Stimulated activated CD4-positive, alpha-beta T cell treated with anti-CD3 and anti-CD28 coated beads, Interleukin-1b, Interleukin-23, amount 100 ng/mL, for 24 hours (primary cell): ENCODE results near the gene TRPM5.

Experiments
- DNase-seq, 4 experiments: peaks; one replicate each; pipeline ENCODE4 v3.0.0-alpha.2; 2020; ENCODE audit warnings: low read depth in 4 of 4, low spot score in 1 of 4

The TRPM5 gene

DNA sequence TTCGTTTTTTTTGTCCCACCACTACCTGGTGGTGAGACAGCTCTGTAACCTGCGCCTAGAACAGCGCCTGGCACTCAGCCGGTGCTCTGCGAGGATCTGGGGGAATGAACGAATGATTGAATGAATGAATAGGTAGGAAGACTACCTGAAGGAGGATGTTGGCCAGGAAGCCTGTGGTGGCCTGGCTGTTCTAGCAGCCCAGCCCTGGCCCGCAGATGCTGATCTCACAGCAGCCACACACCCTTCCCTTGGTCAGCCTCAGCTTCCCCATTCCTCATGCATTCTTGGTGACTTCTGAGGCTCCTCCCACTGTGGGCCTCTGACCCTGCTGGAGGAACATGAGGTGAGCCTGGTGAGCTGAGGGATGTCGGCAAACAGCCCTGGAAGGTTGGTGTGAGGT is 3.7 kb downstream of the TRPM5 start:
- no peak for DNase-seq

DNA sequence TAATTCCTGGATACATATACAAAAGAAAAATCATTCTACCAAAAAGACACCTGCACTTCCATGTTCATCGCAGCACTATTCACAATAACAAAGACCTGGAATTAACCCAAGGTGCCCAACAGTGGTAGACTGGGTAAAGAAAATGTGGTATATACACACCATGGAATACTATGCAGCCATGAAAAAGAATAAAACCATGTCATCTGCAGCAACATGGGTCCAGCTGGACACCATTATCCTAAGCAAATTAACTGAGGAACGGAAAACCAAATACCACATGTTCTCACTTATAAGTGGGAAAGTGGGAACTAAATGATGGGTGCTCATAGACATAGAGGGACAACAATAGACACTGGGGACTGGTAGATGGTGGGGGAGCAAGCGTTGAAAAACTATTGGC is 4.5 kb downstream of the TRPM5 start:
- DNase-seq, result no peak

- DNase-seq, result no peak
Observed at GRCh38 chr11:2437516-2437915, 6.8 kb downstream of the TRPM5 start.

DNA sequence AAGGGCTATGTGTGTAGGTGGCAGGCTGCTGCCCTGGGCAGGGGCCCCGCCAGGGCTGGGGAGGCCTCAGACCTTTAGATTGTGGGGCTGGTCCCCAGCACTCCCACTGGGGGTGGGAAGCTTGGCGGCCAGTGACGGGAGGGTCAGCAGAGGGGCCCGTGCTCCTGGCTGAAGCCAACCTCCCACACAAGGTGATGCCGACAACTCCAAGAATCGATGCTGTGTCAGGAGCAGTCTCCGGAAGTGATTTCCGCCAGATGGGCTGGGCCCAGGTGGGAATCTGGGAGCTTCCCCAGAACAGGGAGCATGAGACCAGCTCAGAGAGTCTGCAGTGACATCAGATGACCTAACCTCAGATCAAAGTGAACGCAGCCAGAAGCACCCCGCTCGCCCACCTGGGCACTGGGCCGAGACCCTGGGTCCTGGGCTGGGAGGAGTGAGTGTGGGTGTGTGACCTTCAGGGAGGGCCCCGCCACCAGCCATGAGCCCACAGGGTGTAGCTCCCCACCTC is 7.7 kb downstream of the TRPM5 start:
- DNase-seq, result no peak

DNA sequence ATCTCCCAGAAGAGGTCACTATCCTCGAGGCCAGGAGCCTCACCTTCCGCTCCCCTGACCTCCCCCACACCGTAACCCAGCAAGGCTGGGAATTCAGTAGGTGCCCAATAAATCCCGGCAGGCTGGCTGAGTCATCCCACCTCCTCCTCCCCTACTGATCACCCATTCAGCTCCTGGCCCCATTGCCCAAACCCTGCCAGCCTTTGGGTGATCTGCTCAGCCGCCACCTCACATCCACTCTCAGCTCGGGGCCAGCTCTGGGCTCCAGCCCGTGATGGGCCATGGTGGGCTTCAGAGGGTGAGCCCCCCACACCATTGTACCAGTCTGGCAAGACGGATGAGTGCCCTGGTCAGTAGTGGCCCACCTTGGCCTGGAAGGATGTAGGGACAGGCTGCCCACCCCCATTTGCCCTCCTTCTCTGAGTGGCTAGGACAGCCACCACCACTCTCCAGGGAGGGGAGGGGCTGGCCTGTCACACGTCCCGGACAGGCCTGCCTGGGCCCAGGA is 8.2 kb downstream of the TRPM5 start:
- DNase-seq, result no peak

DNA sequence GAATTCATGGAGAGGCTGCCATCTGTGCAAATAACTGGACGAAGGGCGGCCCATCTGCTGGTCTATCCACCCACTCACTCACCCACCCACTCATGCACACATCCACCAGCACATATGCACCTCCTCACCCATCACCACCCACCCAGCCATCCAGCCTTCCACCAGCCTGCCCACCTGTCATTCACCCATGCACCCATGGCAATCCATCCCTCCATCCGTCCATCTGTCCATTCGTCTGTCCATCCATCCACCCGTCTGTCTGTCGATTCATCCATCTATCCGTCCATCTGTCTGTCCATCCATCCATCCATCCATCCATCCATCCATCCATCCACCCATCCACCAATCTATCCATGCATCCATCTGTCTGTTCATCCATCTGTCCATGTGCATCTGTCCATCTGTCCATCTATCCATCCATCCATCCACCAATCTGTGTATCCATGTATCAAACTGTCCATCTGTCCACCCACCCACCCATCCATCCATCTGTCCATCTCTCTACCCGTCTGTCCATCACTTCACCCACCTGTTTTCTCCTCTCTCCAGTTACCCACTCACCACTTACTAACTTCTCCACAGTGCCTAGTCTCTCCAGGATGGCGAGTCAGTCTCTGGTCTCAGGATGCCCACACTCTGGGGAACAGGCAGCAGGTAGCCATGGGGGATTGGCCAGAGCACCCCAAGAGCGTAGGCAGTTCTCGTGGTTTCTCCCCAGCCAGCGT is 8.9 kb downstream of the TRPM5 start:
- no peak for DNase-seq

DNA sequence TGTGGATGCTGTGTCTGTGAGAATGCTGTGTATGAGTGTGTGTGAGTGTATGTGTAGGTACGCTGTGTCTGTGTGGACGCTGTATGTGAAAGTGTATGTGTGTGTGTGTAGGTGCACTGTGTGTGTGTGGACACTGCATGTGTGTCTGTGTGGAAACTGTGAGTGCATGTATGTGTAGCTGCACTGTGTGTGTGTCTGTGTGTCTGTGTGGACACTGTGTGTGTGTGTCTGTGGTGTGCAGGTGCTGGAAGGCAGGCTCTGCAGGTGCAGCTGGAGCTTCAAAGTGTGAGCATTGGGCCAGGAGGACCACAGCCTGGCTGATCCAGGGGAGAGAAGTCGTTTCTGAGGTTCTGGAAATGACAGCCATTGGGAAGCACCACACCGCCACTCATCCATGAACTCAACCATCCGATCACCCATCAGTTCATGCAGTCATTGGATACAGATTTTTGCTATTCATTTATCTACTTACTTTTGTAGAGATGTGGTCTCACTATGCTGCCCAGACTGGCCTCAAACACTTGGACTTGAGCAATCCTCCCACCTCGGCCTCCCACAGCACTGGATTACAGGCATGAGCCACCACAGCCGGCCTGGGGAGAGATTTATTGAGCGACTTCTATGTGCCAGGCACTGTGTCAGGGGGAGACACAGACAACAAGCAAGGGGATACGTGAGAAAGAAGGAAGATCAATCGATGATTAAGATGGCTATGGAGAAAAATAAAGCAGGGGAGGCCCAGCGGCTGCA is 9.6 kb downstream of the TRPM5 start:
- no peak for DNase-seq

GRCh38 chr11:2434008-2434407 is 10.3 kb downstream of the TRPM5 start:
- no peak for DNase-seq

DNA sequence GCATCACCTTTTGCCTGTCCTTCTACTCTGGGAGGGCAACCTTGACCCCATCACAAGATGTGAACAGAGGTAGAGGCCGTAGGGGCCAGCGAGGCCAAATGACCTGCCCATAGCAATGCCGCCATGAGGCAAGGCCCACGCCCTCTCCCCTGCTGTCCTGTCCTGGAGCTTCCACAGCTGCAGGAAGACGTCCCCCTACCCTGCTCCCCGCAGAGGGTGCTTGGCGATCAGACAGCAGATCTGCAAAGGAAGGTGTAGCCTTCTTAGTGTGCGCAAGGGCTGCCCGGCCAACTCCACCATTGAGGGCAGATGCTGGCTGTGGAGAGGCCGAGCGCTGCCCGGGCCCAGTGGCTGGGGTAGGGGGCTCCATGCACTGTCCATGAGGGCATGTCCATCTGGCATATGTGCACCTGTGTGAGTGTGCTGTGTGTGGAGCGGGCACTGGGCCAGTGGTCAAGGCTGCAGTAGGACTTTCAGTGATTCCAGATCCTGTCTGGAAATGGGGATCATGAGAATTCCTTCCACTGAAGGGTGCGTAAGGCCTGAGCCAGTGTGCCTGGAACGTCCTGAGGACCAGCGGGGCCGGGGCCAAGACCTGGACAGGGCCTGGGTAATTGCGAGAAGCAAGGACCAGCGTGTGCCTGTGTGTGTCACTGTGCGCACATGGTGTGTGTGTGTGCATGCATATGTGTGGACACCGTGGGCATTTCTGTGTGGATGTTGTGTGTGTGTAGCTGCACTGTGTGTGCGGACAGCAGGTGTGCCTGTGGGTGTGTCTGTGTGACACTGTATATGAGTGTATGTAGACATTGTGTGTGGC is 11.0 kb downstream of the TRPM5 start:
- DNase-seq, result no peak

GRCh38 chr11:2432628-2433071 is 11.7 kb downstream of the TRPM5 start:
- no peak for DNase-seq

- no peak for DNase-seq
Observed at GRCh38 chr11:2432171-2432621, 12.1 kb downstream of the TRPM5 start.

- no peak for DNase-seq
Observed at GRCh38 chr11:2431395-2431794, 12.9 kb downstream of the TRPM5 start.

DNA sequence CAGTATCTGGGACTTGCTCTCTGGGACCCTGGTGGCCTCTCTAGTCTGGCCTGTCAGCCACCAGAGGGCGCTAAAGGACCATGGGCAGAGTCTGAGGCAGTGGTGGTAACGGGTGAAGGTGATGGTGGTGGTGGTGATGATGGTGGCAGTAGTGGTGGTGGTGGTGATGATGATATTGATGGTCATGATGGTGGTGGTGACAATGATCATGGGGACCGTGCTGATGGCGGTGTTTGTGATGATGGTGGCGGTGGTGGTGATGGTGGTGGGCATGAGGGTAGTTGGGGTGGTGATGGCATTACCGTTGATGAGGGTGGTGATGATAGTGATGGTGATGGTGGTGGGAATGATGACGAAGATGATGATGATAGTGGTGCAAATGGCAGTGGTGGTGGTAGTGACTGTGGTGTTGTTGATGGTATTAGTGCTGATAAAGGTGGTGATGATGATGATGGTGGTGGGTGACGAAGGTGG is 16.0 kb downstream of the TRPM5 start:
- peak; percentile 70 to 94 (median 84) for DNase-seq

- DNase-seq, result no peak
Observed at GRCh38 chr11:2427721-2428321, 16.5 kb downstream of the TRPM5 start.

DNA sequence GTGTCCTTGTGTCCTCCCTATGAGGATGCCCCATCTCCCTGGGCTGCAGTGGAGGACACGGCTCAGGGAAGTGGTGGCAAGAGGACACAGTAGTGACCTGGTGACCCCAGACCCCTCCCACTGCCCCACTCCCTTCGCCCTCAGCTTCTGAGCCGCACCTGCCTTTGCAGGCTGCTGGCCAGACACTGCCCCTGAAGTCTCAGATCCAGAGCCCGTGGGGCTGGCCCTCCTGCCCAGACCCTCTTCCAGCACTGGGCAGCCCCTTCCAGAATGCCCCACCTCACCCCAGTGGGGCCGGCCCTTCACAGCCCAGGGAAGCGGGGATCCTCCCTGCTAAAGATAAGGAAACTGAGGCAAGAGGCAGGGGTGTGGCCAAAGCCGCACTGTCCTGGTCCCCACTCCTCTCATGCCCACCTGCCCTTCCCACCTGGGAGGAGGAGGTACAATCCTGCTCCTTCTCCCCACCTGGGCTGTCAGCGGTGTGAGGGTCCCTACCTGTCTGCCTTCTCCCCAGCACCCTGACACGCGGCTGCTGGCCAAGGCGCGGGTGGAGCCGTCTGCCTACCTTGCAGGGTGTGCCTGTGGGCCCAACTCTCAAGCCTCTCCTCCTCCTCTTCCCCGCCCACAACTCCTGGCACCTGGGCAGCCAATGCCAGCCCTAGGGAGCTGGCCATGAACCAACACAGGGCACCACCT is 17.3 kb downstream of the TRPM5 start:
- no peak for DNase-seq

DNA sequence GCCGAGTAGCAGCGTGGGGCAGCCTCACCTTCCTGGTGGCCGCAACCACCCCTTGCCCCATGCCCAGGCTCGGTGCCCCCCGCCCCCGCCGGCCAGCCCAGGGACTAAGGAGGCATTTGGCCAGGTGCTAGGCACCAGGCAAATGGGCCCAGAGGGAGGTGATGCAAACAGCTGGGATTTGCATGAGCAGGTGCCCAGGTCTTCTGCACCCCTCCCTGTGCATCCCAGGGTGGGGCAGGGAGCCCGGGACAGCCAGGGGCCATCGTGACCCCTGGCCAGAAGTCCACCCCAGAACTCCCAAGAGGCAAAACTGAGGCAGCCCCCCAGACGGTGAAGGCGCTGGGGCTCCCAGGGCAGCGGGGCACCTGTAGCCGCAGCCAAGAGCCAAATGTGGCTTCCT is 18.1 kb downstream of the TRPM5 start:
- no peak for DNase-seq

GRCh38 chr11:2425506-2425905 is 18.8 kb downstream of the TRPM5 start:
- DNase-seq, result no peak

GRCh38 chr11:2424811-2425495 is 19.4 kb downstream of the TRPM5 start:
- DNase-seq, result no peak

- no peak for DNase-seq
Observed at GRCh38 chr11:2423157-2424025, 20.9 kb downstream of the TRPM5 start.
